Activated T-helper 9 cell treated with anti-CD3 and anti-CD28 coated beads, Interleukin-2, amount 50 U/mL, for 16 hours (primary cell): Measurements from ENCODE around the gene NEMF.
"Not testable (repeated sequence)": the region's sequence is repeated elsewhere in the genome, so short reads cannot be mapped to it uniquely, and the experiment has no call there.

Experiments
- DNase-seq: peaks from one replicate; pipeline ENCODE4 v3.0.0-alpha.2; 2020; ENCODE audit warnings: low read depth

Gene NEMF

GRCh38 chr14:49746476-49746875, 106.1 kb downstream of the NEMF start:
- not testable (repeated sequence) for DNase-seq

- DNase-seq, result no peak
Observed at GRCh38 chr14:49745191-49745590, 107.4 kb downstream of the NEMF start.

- not testable (repeated sequence) for DNase-seq
Observed at GRCh38 chr14:49735669-49736068, 116.9 kb downstream of the NEMF start.

GRCh38 chr14:49733836-49734235, 118.8 kb downstream of the NEMF start:
- no peak for DNase-seq

GRCh38 chr14:49732896-49733295, 119.7 kb downstream of the NEMF start:
- no peak for DNase-seq
